H1 (cell line): ENCODE results near the gene TNFAIP8. TPM values are rescaled to one million over a fixed set of nuclear protein-coding genes. Genes with fewer than 3 reads are reported as not detected.

ENCODE experiments used
- CTCF ChIA-PET: fragments of 300-600 bp; sonication (Branson Sonifier 250); formaldehyde crosslinking; loops from one replicate; lab custom pipeline; 2021; ENCODE audit not compliant: partially characterized antibody; lab: Charles Lee
- POLR2A ChIA-PET: fragments of 300-600 bp; sonication (Branson Sonifier 250); formaldehyde crosslinking; loops from one replicate; lab custom pipeline; 2021; ENCODE audit warnings: inconsistent platforms; ENCODE audit not compliant: partially characterized antibody; lab: Charles Lee
- DNase-seq, 2 experiments: peaks; one replicate each; pipeline versions ENCODE4 v3.0.0 to v3.0.0-alpha.2; 2010 to 2022; ENCODE audit warnings: low spot score in 2 of 2, low read depth in 1 of 2, mixed read lengths in 1 of 2
- FAIRE-seq: peaks from 2 replicates; lab custom pipeline; 2011; peaks lifted over from hg19 to GRCh38; lab: Jason Lieb, UNC
- H2AFZ ChIP-seq: 2 replicates; pipeline ENCODE4 v1.8.1; 2012; ENCODE audit warnings: low read length, inconsistent platforms
- H2AK5ac ChIP-seq: 2 replicates; pipeline ENCODE4 v1.6.1; 2013; ENCODE audit warnings: low read depth, low read length
- H2BK120ac ChIP-seq: replicated peaks from 2 replicates; pipeline ENCODE3; 2013; ENCODE audit warnings: low read depth, low read length, inconsistent platforms
- H2BK12ac ChIP-seq: 2 replicates; pipeline ENCODE4 v1.6.1; 2013; ENCODE audit warnings: low read depth, low read length
- H2BK15ac ChIP-seq: 2 replicates; pipeline ENCODE4 v1.6.1; 2013; ENCODE audit warnings: low read length
- H2BK20ac ChIP-seq: 2 replicates; pipeline ENCODE4 v1.6.1; 2013; ENCODE audit warnings: low read length
- H2BK5ac ChIP-seq: 2 replicates; pipeline ENCODE4 v1.6.1; 2013; ENCODE audit warnings: low read depth, low read length
- H3K14ac ChIP-seq: 2 replicates; pipeline ENCODE4 v1.6.1; 2013; ENCODE audit warnings: inconsistent platforms; ENCODE audit not compliant: insufficient read length
- H3K18ac ChIP-seq: 2 replicates; pipeline ENCODE4 v1.6.1; 2013; ENCODE audit warnings: low read length; ENCODE audit errors: extremely low read depth
- H3K23ac ChIP-seq: 2 replicates; pipeline ENCODE4 v1.6.1; 2013; ENCODE audit warnings: inconsistent platforms; ENCODE audit not compliant: insufficient read length
- H3K23me2 ChIP-seq: 2 replicates; pipeline ENCODE4 v1.6.1; 2013; ENCODE audit warnings: low read depth, low read length
- H3K27ac ChIP-seq: 2 replicates; pipeline ENCODE4 v1.6.1; 2011; ENCODE audit warnings: low read depth, low read length, inconsistent platforms
- H3K27me3 ChIP-seq, 4 experiments: replicated peaks in 1 of 4; 1 replicate in 1 of 4; 2 replicates in 3 of 4; pipeline versions ENCODE4 v1.6.1 to v1.8.1; 2011 to 2013; ENCODE audit warnings: low read length in 3 of 4, mild to moderate bottlenecking in 3 of 4, inconsistent platforms in 2 of 4, mixed read lengths in 2 of 4, moderate library complexity in 1 of 4; ENCODE audit not compliant: control insufficient read depth in 3 of 4, insufficient read depth in 3 of 4; ENCODE audit errors: extremely low read depth in 1 of 4
- H3K36me3 ChIP-seq, 4 experiments: 2 replicates each; pipeline versions ENCODE4 v1.6.1 to v1.8.1; 2011 to 2013; ENCODE audit warnings: mild to moderate bottlenecking in 4 of 4, low read length in 3 of 4, moderate library complexity in 2 of 4, control low read depth in 1 of 4, inconsistent platforms in 1 of 4; ENCODE audit not compliant: insufficient read depth in 4 of 4, control insufficient read depth in 2 of 4
- H3K4ac ChIP-seq: replicated peaks from 2 replicates; pipeline ENCODE3; 2013; ENCODE audit warnings: low read length, low read depth, mixed read lengths, inconsistent platforms; ENCODE audit not compliant: insufficient read length
- H3K4me1 ChIP-seq, 4 experiments: replicated peaks in 1 of 4; 1 replicate in 1 of 4; 2 replicates in 3 of 4; pipeline versions ENCODE4 v1.6.1 to v1.8.1; 2011 to 2013; ENCODE audit warnings: low read length in 3 of 4, inconsistent platforms in 2 of 4, mixed read lengths in 1 of 4; ENCODE audit not compliant: insufficient read depth in 4 of 4, control insufficient read depth in 3 of 4
- H3K4me2 ChIP-seq, 2 experiments: 2 replicates each; pipeline versions ENCODE4 v1.6.1 to v1.8.1; 2011 to 2013; ENCODE audit warnings: low read depth in 2 of 2, low read length in 2 of 2, control low read depth in 1 of 2, inconsistent platforms in 1 of 2, mild to moderate bottlenecking in 1 of 2; ENCODE audit not compliant: insufficient read depth in 1 of 2
- H3K4me3 ChIP-seq, 4 experiments: fragments of 200-600, 300-600 bp in 1 of 4; sonication (generic), shearing (Covaris generic), sonication (Bioruptor Twin) in 1 of 4; 2 replicates each; pipeline versions ENCODE4 v1.5.1 to v1.8.1; 2011 to 2016; ENCODE audit warnings: low read length in 4 of 4, low read depth in 3 of 4, control low read depth in 2 of 4, inconsistent platforms in 2 of 4, mild to moderate bottlenecking in 2 of 4, mixed read lengths in 1 of 4, moderate library complexity in 1 of 4; ENCODE audit not compliant: insufficient read depth in 2 of 4; ENCODE audit errors: extremely low read depth in 1 of 4
- H3K56ac ChIP-seq: replicated peaks from 2 replicates; pipeline ENCODE3; 2013; ENCODE audit warnings: low read depth, mild to moderate bottlenecking, mixed read lengths, low read length, inconsistent platforms; ENCODE audit not compliant: insufficient read length
- H3K79me1 ChIP-seq: 2 replicates; pipeline ENCODE4 v1.6.1; 2013; ENCODE audit warnings: low read depth, low read length, control low read depth
- H3K79me2 ChIP-seq, 2 experiments: 2 replicates each; pipeline versions ENCODE4 v1.6.1 to v1.8.1; 2012 to 2013; ENCODE audit warnings: low read length in 2 of 2, mild to moderate bottlenecking in 2 of 2, inconsistent platforms in 1 of 2; ENCODE audit not compliant: insufficient read depth in 2 of 2, control insufficient read depth in 1 of 2
- H3K9ac ChIP-seq, 4 experiments: replicated peaks in 1 of 4; 1 replicate in 1 of 4; 2 replicates in 3 of 4; pipeline versions ENCODE4 v1.6.1 to v1.8.1; 2011 to 2013; ENCODE audit warnings: low read depth in 3 of 4, low read length in 3 of 4, control low read depth in 2 of 4, mild to moderate bottlenecking in 2 of 4, moderate library complexity in 2 of 4, inconsistent platforms in 1 of 4; ENCODE audit errors: extremely low read depth in 1 of 4
- H3K9me3 ChIP-seq, 2 experiments: 2 replicates each; pipeline versions ENCODE4 v1.6.1 to v1.8.1; 2012 to 2013; ENCODE audit warnings: mild to moderate bottlenecking in 2 of 2, moderate library complexity in 2 of 2, control low read depth in 1 of 2, inconsistent platforms in 1 of 2, low read depth in 1 of 2, low read length in 1 of 2, mixed read lengths in 1 of 2; ENCODE audit not compliant: insufficient read depth in 2 of 2
- H4K20me1 ChIP-seq, 2 experiments: replicated peaks in 1 of 2; 2 replicates each; pipeline versions ENCODE3 to v1.8.1; 2011 to 2013; ENCODE audit warnings: inconsistent platforms in 2 of 2, low read length in 2 of 2, mild to moderate bottlenecking in 1 of 2; ENCODE audit not compliant: insufficient read depth in 2 of 2, control insufficient read depth in 1 of 2
- H4K5ac ChIP-seq: 2 replicates; pipeline ENCODE4 v1.6.1; 2013; ENCODE audit warnings: low read length, low read depth, mixed read lengths, inconsistent platforms; ENCODE audit not compliant: insufficient read length
- H4K8ac ChIP-seq: 2 replicates; pipeline ENCODE4 v1.8.0; 2013; ENCODE audit warnings: mild to moderate bottlenecking, moderate library complexity, low read length, inconsistent platforms; ENCODE audit not compliant: insufficient read depth; ENCODE audit errors: extremely low read depth
- H4K91ac ChIP-seq: replicated peaks from 2 replicates; pipeline ENCODE3; 2013; ENCODE audit warnings: low read length, mixed read lengths, inconsistent platforms; ENCODE audit not compliant: insufficient read length
- CBX8 ChIP-seq: fragments of 300-800, 300-1000 bp; sonication (generic); IDR thresholded peaks from 2 replicates; pipeline ENCODE4 v1.7.1; 2016; ENCODE audit warnings: low read depth, low read length, borderline replicate concordance
- CHD1 ChIP-seq: IDR thresholded peaks from 2 replicates; pipeline ENCODE4 v1.6.1; 2012; ENCODE audit warnings: low read depth, low read length, improper control_type of control experiment
- CTBP2 ChIP-seq: IDR thresholded peaks from 2 replicates; pipeline ENCODE4 v1.7.0; 2011; ENCODE audit warnings: borderline replicate concordance, mild to moderate bottlenecking, moderate library complexity, mixed read lengths, low read length; ENCODE audit not compliant: insufficient read depth, insufficient read length
- EGR1 ChIP-seq: IDR thresholded peaks from 2 replicates; pipeline ENCODE4 v1.6.1; 2011; ENCODE audit warnings: low read depth, low read length, borderline replicate concordance
- HDAC6 ChIP-seq: IDR thresholded peaks from one replicate; pipeline ENCODE4 v1.7.1; 2012; ENCODE audit warnings: low read depth, mild to moderate bottlenecking, inconsistent platforms, low read length, moderate library complexity
- KDM1A ChIP-seq: fragments of 200-600, 300-600 bp; sonication (generic); IDR thresholded peaks from 2 replicates; pipeline ENCODE4 v1.7.1; 2016; ENCODE audit warnings: mild to moderate bottlenecking, low read length, borderline replicate concordance
- NRF1 ChIP-seq: IDR thresholded peaks from 2 replicates; pipeline ENCODE4 v1.6.1; 2011; ENCODE audit warnings: mild to moderate bottlenecking, low read depth, low read length, improper control_type of control experiment
- RAD21 ChIP-seq, 2 experiments: IDR thresholded peaks in 1 of 2; conservative IDR thresholded peaks in 1 of 2; 2 replicates each; pipeline ENCODE4 v1.6.1; 2011; ENCODE audit warnings: low read depth in 2 of 2, low read length in 2 of 2, improper control_type of control experiment in 1 of 2, inconsistent platforms in 1 of 2, mild to moderate bottlenecking in 1 of 2, moderate library complexity in 1 of 2
- RBBP5 ChIP-seq: IDR thresholded peaks from 2 replicates; pipeline ENCODE4 v1.7.1; 2012; ENCODE audit warnings: low read depth, mild to moderate bottlenecking, inconsistent platforms, low read length, moderate library complexity, borderline replicate concordance
- SAP30 ChIP-seq: fragments of 300-600 bp; sonication (generic); IDR thresholded peaks from 2 replicates; pipeline ENCODE4 v1.7.1; 2012; ENCODE audit warnings: low read length, moderate library complexity, mild to moderate bottlenecking, inconsistent platforms; ENCODE audit not compliant: insufficient read depth, insufficient replicate concordance
- SIN3A ChIP-seq, 2 experiments: IDR thresholded peaks in 1 of 2; conservative IDR thresholded peaks in 1 of 2; 2 replicates each; pipeline ENCODE4 v1.6.1; 2011 to 2012; ENCODE audit warnings: low read length in 2 of 2, improper control_type of control experiment in 1 of 2, low read depth in 1 of 2, mild to moderate bottlenecking in 1 of 2
- ZNF274 ChIP-seq: IDR thresholded peaks from 2 replicates; pipeline ENCODE4 v1.7.0; 2012; ENCODE audit warnings: low read length, borderline replicate concordance; ENCODE audit errors: extremely low read depth
- WGBS, 2 experiments: shearing (Covaris generic) in 1 of 2; methylation state at CpG; one replicate each; pipeline versions ENCODE4 v1.1.6 to v1.1.7; 2013 to 2015; ENCODE audit warnings: low lambda C conversion rate in 2 of 2, mixed read lengths in 2 of 2, inconsistent platforms in 1 of 2, low coverage in 1 of 2, missing lambda C conversion rate in 1 of 2; ENCODE audit not compliant: insufficient replicate concordance in 2 of 2, insufficient coverage in 1 of 2, insufficient read length in 1 of 2; ENCODE audit errors: extremely low coverage in 1 of 2, missing lambda C conversion rate in 1 of 2; 5-methylcytosine and 5-hydroxymethylcytosine counted together
- polyA plus RNA-seq, 7 experiments: library from polyadenylated mRNA; depleted of rRNA in 3 of 7; stranded (reverse) in 5 of 7; unstranded in 2 of 7; fragments of >200 nt in 5 of 7; fragments of 200-250 nt in 2 of 7; gene quantifications; 1 replicate in 5 of 7; 2 replicates in 1 of 7; 4 replicates in 1 of 7; pipeline versions ENCODE4 v1.2.1 to v1.2.3, GENCODE V29; 2011 to 2013; ENCODE audit warnings: missing spikeins in 2 of 7, mixed read lengths in 2 of 7
- total RNA-seq: library from RNA; stranded (reverse); fragmentation: NEBNext Ultra II Directional; extraction: Animal tissue kit (Norgen Biotek cat#: 25700); gene quantifications from 2 replicates; pipeline ENCODE4 v1.2.1, GENCODE V29; 2021

Gene TNFAIP8
- total and polyA plus RNA-seq, 2 of the 8 experiments (the other 6 are each of a cell fraction or from before 2014, with no cell fraction given), result 12.4 to 19.3 TPM

DNA sequence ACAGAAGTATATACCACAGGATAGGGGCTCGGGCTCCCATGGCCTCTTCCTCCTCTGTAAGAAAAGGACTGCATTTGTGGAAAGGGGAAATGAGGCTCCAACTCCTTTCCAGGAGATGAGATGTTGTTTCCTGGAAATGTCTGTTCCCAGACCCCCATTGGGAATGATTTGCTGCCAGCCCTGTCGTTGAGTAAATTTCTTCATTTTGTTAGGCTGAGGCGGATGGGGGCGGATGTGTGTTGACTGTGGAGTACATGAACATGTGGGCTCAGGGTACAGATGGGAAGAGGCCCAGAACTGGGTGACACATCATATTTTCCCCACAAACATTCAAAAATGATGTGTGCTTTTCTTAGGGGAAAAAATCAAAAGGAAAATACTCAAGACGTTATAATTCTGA lies 28.8 kb upstream of the TNFAIP8 start:
- Histone ChIP-seq H3K23ac (no peak overlapping the region), H3K79me2 (0 out of 4 replicates have a peak, but pooled peaks cover 3 to 6% of the 10 kb centered on the region in 2 experiments), H4K8ac (no peak overlapping the region), H3K4me2 (no peak overlapping the region), H2BK12ac (peak overlapping the region; percentile 4), H2AFZ (no peak overlapping the region), H3K56ac (no peak overlapping the region), H3K18ac (no peak overlapping the region), H3K9me3 (no peaks in the 10 kb centered on the region), H3K23me2 (no peaks in the 10 kb centered on the region)
- no peak for DNase-seq
- TF ChIP-seq SAP30 (no peak), CHD1 (no peak), KDM1A (no peak), NRF1 (no peak), EGR1 (no peak), RAD21 (IDR thresholded peaks at IDR 0.05 in 1 of 2, conservative IDR thresholded peaks at IDR 0.05 in 1 of 2; ENCODE audit: low read depth in 2 of 2, low read length in 2 of 2) (no peak), CBX8 (no peak), ZNF274 (no peak), CTBP2 (no peak), SIN3A (conservative IDR thresholded peaks at IDR 0.05 in 1 of 2, IDR thresholded peaks at IDR 0.05 in 1 of 2; ENCODE audit: low read depth in 1 of 2, low read length in 2 of 2) (no peak), RBBP5 (no peak), HDAC6 (no peak)
- TF ChIP-seq, all 59 proteins: peak for 0
- no peak overlapping the region for H2BK20ac ChIP-seq
- H4K91ac ChIP-seq, result no peak overlapping the region
- no peak overlapping the region for H2BK120ac ChIP-seq
- H3K36me3 ChIP-seq, result no peaks in the 10 kb centered on the region
- CTCF ChIA-PET, result interaction anchor here (0.6 to 2.1 kb wide), 2 partner anchors 7 to 10 kb away, joined by 3 to 5 read pairs; no protein-coding TSS in a partner anchor
- no peak overlapping the region for H3K9ac ChIP-seq
- H3K4me1 ChIP-seq, result peaks cover 0 to 18% (median 11%) of the 10 kb centered on the region in 4 experiments
- POLR2A ChIA-PET, result no interaction called here
- H2BK5ac ChIP-seq, result no peak overlapping the region
- no peak for FAIRE-seq
- H3K79me1 ChIP-seq, result no peaks in the 10 kb centered on the region; the same call in 1 of the 2 replicates
- H3K14ac ChIP-seq, result no peak overlapping the region
- no peak overlapping the region for H2BK15ac ChIP-seq
- 0 out of 2 replicates have a peak overlapping the region, but pooled peaks have one; percentile 88 for H2AK5ac ChIP-seq
- no peaks in the 10 kb centered on the region for H4K20me1 ChIP-seq
- no peak overlapping the region for H4K5ac ChIP-seq
- H3K27ac ChIP-seq, result no peak overlapping the region
- 80% methylated on average over 5 of the region's 5 CpGs; no CpG with 5 or more reads in 1 of the 2 experiments for WGBS, 2 experiments
- no peak overlapping the region for H3K4me3 ChIP-seq
- H3K27me3 ChIP-seq, result no peaks in the 10 kb centered on the region
- H3K4ac ChIP-seq, result no peak overlapping the region
